Activated T-helper 17 cell treated with anti-CD3 and anti-CD28 coated beads, Interleukin-2, amount 50 U/mL, for 72 hours (primary cell): ENCODE data around the gene CYB561. TPM values are rescaled to one million over a fixed set of nuclear protein-coding genes. Genes with fewer than 3 reads are reported as not detected.

Source experiments
- ATAC-seq: fragments of 150-1000 bp; cut with Tn5 transposase; replicated peaks from 2 replicates; pipeline ENCODE4 v1.10.0; 2021; ENCODE audit warnings: mild to moderate bottlenecking, moderate library complexity
- H3K27ac Mint-ChIP-seq: one replicate; pipeline ENCODE4 v1.8.0; 2022; ENCODE audit warnings: mixed read lengths
- H3K27me3 Mint-ChIP-seq: one replicate; pipeline ENCODE4 v1.8.0; 2022; ENCODE audit warnings: mixed read lengths
- H3K36me3 Mint-ChIP-seq: one replicate; pipeline ENCODE4 v1.8.0; 2022; ENCODE audit warnings: low read depth, mild to moderate bottlenecking, mixed read lengths
- H3K4me1 Mint-ChIP-seq: one replicate; pipeline ENCODE4 v1.8.0; 2022; ENCODE audit warnings: mixed read lengths
- H3K4me3 Mint-ChIP-seq: one replicate; pipeline ENCODE4 v1.8.0; 2022; ENCODE audit warnings: mild to moderate bottlenecking, mixed read lengths
- H3K9me3 Mint-ChIP-seq: one replicate; pipeline ENCODE4 v1.8.0; 2022; ENCODE audit warnings: mixed read lengths
- total RNA-seq, 2 donors: library from RNA; stranded (reverse); gene quantifications; one replicate each; pipeline ENCODE4 v1.2.3, GENCODE V29; 2022

The CYB561 gene
- total RNA-seq, 2 donors from 2014 or later, result 6.7 to 10.8 TPM

GRCh38 chr17:63405020-63405419 lies 41.1 kb downstream of the CYB561 start:
- no peak for ATAC-seq
- H3K27ac Mint-ChIP-seq, result no peak overlapping the region
- H3K4me3 Mint-ChIP-seq, result no peak overlapping the region
- no peaks in the 10 kb centered on the region for H3K27me3 Mint-ChIP-seq
- peaks cover 10% of the 10 kb centered on the region for H3K4me1 Mint-ChIP-seq
- H3K36me3 Mint-ChIP-seq, result peaks cover 6% of the 10 kb centered on the region
- no peaks in the 10 kb centered on the region for H3K9me3 Mint-ChIP-seq

- peaks cover 15% of the 10 kb centered on the region for H3K36me3 Mint-ChIP-seq
- H3K9me3 Mint-ChIP-seq, result no peaks in the 10 kb centered on the region
- no peaks in the 10 kb centered on the region for H3K27me3 Mint-ChIP-seq
- peaks cover 15% of the 10 kb centered on the region for H3K4me1 Mint-ChIP-seq
- ATAC-seq, result no peak
- no peak overlapping the region for H3K4me3 Mint-ChIP-seq
- H3K27ac Mint-ChIP-seq, result no peak overlapping the region
Measured at GRCh38 chr17:63402431-63403212, 43.5 kb downstream of the CYB561 start.

GRCh38 chr17:63399856-63400255 lies 46.2 kb downstream of the CYB561 start:
- no peak overlapping the region for H3K4me3 Mint-ChIP-seq
- H3K4me1 Mint-ChIP-seq, result peaks cover 5% of the 10 kb centered on the region
- no peak overlapping the region for H3K27ac Mint-ChIP-seq
- H3K36me3 Mint-ChIP-seq, result peaks cover 25% of the 10 kb centered on the region
- no peak for ATAC-seq
- no peaks in the 10 kb centered on the region for H3K9me3 Mint-ChIP-seq
- H3K27me3 Mint-ChIP-seq, result no peaks in the 10 kb centered on the region

- Mint-ChIP-seq H3K36me3 (peaks cover 30% of the 10 kb centered on the region), H3K4me1 (peaks cover 5% of the 10 kb centered on the region), H3K27me3 (no peaks in the 10 kb centered on the region), H3K9me3 (no peaks in the 10 kb centered on the region), H3K27ac (peak overlapping the region; percentile 26), H3K4me3 (no peak overlapping the region)
- ATAC-seq, result no peak
Measured at GRCh38 chr17:63399316-63399715, 46.8 kb downstream of the CYB561 start.

- Mint-ChIP-seq H3K27me3 (no peaks in the 10 kb centered on the region), H3K4me1 (peaks cover 5% of the 10 kb centered on the region), H3K36me3 (peaks cover 36% of the 10 kb centered on the region), H3K9me3 (no peaks in the 10 kb centered on the region), H3K4me3 (no peak overlapping the region), H3K27ac (peak overlapping the region; percentile 26)
- no peak for ATAC-seq
Measured at GRCh38 chr17:63398680-63399079, 47.4 kb downstream of the CYB561 start.

GRCh38 chr17:63395075-63395805 lies 50.9 kb downstream of the CYB561 start:
- H3K27me3 Mint-ChIP-seq, result no peaks in the 10 kb centered on the region
- no peak overlapping the region for H3K4me3 Mint-ChIP-seq
- H3K36me3 Mint-ChIP-seq, result peaks cover 50% of the 10 kb centered on the region
- no peak overlapping the region for H3K27ac Mint-ChIP-seq
- ATAC-seq, result peak; percentile 56
- H3K4me1 Mint-ChIP-seq, result peaks cover 16% of the 10 kb centered on the region
- no peaks in the 10 kb centered on the region for H3K9me3 Mint-ChIP-seq

- peak; percentile 82 for ATAC-seq
- no peak overlapping the region for H3K27ac Mint-ChIP-seq
- peaks cover 11% of the 10 kb centered on the region for H3K4me1 Mint-ChIP-seq
- H3K27me3 Mint-ChIP-seq, result no peaks in the 10 kb centered on the region
- H3K9me3 Mint-ChIP-seq, result no peaks in the 10 kb centered on the region
- H3K4me3 Mint-ChIP-seq, result no peak overlapping the region
- peaks cover 47% of the 10 kb centered on the region for H3K36me3 Mint-ChIP-seq
Measured at GRCh38 chr17:63390090-63390489, 56.0 kb downstream of the CYB561 start.

GRCh38 chr17:63387656-63388340 lies 58.3 kb downstream of the CYB561 start:
- ATAC-seq, result no peak
- Mint-ChIP-seq H3K4me3 (no peak overlapping the region), H3K9me3 (no peaks in the 10 kb centered on the region), H3K27me3 (no peaks in the 10 kb centered on the region), H3K4me1 (peaks cover 11% of the 10 kb centered on the region), H3K27ac (no peak overlapping the region), H3K36me3 (peaks cover 34% of the 10 kb centered on the region)

- no peak overlapping the region for H3K27ac Mint-ChIP-seq
- no peaks in the 10 kb centered on the region for H3K4me1 Mint-ChIP-seq
- no peak for ATAC-seq
- H3K4me3 Mint-ChIP-seq, result no peak overlapping the region
- H3K27me3 Mint-ChIP-seq, result no peaks in the 10 kb centered on the region
- H3K9me3 Mint-ChIP-seq, result no peaks in the 10 kb centered on the region
- H3K36me3 Mint-ChIP-seq, result peaks cover 9% of the 10 kb centered on the region
Measured at GRCh38 chr17:63382826-63383225, 63.3 kb downstream of the CYB561 start.

Other genes with a start within 250 kb of the CYB561 start
- gene ACE, start 30.8 kb upstream of the CYB561 start, total RNA-seq, result 1 to 10 TPM in 1 of 2 donors, under 1 TPM in 1; 0.61 to 1.4 TPM
- under 1 TPM in 1 of 2 donors, not detected in 1; 0.05 TPM for gene KCNH6, start 77.1 kb upstream of the CYB561 start, total RNA-seq
- 100 to 1,000 TPM; 108 to 115 TPM for gene DCAF7, start 104.2 kb upstream of the CYB561 start, total RNA-seq
- 10 to 100 TPM; 12.5 to 27.8 TPM for gene TACO1, start 154.6 kb upstream of the CYB561 start, total RNA-seq
- gene MAP3K3, start 176.1 kb upstream of the CYB561 start, total RNA-seq, result 10 to 100 TPM; 30.8 to 38.7 TPM